GM13976 (cell line): ENCODE data around the gene MIR17HG.
"Not testable (repeated sequence)": the region's sequence is repeated elsewhere in the genome, so short reads cannot be mapped to it uniquely, and the experiment has no call there.

Experiments
- DNase-seq: peaks from one replicate; pipeline ENCODE4 v3.0.0; 2012; ENCODE audit warnings: low spot score
- in situ Hi-C: fragments of 300-500 bp; cut with MboI; formaldehyde crosslinking; loops from one replicate; pipeline ENCODE4 v1.12.0; 2022; ENCODE audit warnings: low sequenced_read_pairs, mixed read lengths, inconsistent platforms; ENCODE audit not compliant: unreplicated experiment
- TF ChIP-seq, protein P1 (sequence below): IDR thresholded peaks from 2 replicates; pipeline ENCODE4 v1.5.1; 2012; ENCODE audit warnings: borderline replicate concordance, mild to moderate bottlenecking; ENCODE audit not compliant: insufficient read depth; ENCODE audit errors: extremely low read depth, missing control alignments, control extremely low read depth

The MIR17HG gene

DNA sequence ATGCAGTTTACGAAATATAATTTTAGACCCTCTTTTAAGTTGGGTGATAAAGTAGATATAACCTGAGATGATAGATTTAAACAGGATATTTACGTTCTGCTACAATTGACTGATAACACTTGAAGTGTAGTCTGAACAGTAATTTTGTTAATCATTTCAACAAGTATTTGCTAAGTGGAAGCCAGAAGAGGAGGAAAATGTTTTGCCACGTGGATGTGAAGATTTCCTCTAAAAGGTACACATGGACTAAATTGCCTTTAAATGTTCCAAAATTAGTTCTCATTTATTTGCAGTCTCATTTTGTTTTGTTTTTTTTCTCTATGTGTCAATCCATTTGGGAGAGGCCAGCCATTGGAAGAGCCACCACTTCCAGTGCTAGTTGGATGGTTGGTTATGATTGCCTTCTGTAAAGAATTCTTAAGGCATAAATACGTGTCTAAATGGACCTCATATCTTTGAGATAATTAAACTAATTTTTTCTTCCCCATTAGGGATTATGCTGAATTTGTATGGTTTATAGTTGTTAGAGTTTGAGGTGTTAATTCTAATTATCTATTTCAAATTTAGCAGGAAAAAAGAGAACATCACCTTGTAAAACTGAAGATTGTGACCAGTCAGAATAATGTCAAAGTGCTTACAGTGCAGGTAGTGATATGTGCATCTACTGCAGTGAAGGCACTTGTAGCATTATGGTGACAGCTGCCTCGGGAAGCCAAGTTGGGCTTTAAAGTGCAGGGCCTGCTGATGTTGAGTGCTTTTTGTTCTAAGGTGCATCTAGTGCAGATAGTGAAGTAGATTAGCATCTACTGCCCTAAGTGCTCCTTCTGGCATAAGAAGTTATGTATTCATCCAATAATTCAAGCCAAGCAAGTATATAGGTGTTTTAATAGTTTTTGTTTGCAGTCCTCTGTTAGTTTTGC is 2.8 kb downstream of the MIR17HG start:
- in situ Hi-C loops, result no loop called here
- DNase-seq, result no peak
- TF ChIP-seq, protein P1, sequence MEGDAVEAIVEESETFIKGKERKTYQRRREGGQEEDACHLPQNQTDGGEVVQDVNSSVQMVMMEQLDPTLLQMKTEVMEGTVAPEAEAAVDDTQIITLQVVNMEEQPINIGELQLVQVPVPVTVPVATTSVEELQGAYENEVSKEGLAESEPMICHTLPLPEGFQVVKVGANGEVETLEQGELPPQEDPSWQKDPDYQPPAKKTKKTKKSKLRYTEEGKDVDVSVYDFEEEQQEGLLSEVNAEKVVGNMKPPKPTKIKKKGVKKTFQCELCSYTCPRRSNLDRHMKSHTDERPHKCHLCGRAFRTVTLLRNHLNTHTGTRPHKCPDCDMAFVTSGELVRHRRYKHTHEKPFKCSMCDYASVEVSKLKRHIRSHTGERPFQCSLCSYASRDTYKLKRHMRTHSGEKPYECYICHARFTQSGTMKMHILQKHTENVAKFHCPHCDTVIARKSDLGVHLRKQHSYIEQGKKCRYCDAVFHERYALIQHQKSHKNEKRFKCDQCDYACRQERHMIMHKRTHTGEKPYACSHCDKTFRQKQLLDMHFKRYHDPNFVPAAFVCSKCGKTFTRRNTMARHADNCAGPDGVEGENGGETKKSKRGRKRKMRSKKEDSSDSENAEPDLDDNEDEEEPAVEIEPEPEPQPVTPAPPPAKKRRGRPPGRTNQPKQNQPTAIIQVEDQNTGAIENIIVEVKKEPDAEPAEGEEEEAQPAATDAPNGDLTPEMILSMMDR, result no peak

DNA sequence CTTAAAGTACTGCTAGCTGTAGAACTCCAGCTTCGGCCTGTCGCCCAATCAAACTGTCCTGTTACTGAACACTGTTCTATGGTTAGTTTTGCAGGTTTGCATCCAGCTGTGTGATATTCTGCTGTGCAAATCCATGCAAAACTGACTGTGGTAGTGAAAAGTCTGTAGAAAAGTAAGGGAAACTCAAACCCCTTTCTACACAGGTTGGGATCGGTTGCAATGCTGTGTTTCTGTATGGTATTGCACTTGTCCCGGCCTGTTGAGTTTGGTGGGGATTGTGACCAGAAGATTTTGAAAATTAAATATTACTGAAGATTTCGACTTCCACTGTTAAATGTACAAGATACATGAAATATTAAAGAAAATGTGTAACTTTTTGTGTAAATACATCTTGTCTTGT is 3.6 kb downstream of the MIR17HG start:
- TF ChIP-seq, protein P1, result no peak
- DNase-seq, result no peak
- in situ Hi-C loops, result no loop called here

DNA sequence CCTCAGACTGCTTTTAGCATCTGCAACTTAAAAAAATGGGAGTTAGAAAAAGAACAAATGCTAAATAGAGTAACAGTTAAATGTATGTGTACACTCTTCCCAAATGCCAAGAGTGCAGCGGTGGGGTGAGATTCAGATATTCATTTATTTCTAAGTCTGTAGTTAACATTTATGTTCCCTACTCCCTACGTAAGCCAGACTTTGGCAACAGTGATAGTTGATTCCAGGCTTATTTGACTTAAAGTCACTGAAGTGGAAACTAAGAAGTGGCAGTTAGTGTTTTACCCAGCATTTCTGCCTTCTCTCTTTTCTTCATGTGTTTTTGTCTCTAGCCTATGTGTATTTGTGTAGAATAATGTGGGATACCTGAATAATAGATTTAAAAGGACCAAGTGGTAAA is 4.5 kb downstream of the MIR17HG start:
- in situ Hi-C loops, result no loop called here
- DNase-seq, result no peak
- TF ChIP-seq, protein P1, result no peak

DNA sequence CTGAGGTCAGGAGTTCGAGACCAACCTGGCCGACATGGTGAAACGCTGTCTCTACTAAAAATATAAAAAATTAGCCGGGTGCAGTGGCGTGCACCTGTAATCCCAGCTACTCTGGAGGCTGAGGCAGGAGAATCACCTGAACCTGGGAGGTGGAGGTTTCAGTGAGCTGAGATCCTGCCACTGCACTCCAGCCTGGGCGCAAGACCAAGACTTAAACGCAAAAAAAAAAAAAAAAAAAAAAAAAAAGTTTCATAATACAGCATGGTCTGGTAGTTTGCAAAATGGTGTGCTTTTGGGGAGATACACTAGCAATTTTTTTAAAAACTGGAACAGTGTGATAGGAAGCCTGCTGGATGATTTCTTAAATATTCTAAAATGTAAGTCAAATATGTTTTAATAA is 5.4 kb downstream of the MIR17HG start:
- in situ Hi-C loops, result not testable (repeated sequence)

DNA sequence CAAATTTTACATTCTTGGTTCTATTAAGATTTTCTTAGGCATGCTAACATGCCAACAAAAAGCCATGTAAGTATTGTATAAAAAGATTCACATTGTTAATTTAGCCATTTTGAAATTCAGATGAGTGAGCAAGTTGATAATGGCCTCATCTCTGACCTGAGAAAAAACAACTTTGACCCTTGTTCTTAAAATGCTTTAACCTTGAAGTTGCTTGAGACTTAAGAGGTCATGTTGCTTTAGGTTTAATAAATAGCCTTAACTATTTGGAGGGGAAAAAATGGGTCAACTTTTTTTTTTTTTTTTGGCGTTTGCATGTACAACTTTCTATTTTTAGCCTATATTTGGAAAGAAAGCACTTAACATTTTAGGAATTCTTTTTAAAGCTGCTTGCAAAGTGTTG is 6.0 kb downstream of the MIR17HG start:
- in situ Hi-C loops, result no loop called here
- TF ChIP-seq, protein P1, result no peak
- no peak for DNase-seq

More for the DNA sequence above, 5.4 kb downstream of the MIR17HG start:
- not testable (repeated sequence) for DNase-seq

DNA sequence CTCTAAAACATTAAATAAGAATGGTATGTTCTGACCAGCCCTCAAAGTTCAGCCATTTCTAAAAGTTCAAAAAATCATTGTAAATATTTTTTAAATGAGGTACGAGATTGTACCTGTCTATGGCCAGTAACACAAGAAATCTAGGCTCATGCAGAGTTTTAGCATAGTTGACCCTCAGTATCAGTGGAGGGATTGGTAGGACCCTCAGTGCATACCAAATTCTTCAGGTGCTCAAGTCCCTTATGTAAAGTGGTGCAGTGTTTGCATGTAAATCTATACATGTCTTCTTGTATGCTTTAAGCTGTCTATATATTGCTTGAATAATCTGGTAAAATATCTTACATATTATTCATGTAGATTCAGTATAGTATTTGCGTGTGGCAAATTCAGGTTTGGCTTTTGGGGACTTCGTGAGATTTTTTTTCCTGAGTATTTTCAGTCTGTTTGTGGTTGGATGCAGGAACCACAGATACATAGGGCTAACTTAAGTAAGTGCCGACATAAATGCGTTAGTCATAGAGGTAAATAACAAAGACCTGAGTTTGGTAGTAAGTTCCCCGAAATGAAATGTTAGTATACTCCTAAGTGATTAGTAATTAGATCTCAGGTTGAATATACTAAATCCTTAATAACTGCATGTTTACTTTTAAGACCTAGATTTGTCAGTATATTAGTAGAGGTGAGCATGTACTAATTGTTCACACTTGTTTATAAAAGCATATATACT is 7.8 kb downstream of the MIR17HG start:
- TF ChIP-seq, protein P1, result no peak
- in situ Hi-C loops, result no loop called here
- DNase-seq, result no peak
